HTERT RPE-1 (cell line): ENCODE measurements around the gene NBPF20.
"Not testable (repeated sequence)": the region's sequence is repeated elsewhere in the genome, so short reads cannot be mapped to it uniquely, and the experiment has no call there.

Experiments
- in situ Hi-C: fragments of 300-500 bp; cut with MboI; formaldehyde crosslinking; loops from 4 replicates; pipeline ENCODE4 v1.14.3; 2020; ENCODE audit warnings: low sequenced_read_pairs

NBPF20 gene, protein sequence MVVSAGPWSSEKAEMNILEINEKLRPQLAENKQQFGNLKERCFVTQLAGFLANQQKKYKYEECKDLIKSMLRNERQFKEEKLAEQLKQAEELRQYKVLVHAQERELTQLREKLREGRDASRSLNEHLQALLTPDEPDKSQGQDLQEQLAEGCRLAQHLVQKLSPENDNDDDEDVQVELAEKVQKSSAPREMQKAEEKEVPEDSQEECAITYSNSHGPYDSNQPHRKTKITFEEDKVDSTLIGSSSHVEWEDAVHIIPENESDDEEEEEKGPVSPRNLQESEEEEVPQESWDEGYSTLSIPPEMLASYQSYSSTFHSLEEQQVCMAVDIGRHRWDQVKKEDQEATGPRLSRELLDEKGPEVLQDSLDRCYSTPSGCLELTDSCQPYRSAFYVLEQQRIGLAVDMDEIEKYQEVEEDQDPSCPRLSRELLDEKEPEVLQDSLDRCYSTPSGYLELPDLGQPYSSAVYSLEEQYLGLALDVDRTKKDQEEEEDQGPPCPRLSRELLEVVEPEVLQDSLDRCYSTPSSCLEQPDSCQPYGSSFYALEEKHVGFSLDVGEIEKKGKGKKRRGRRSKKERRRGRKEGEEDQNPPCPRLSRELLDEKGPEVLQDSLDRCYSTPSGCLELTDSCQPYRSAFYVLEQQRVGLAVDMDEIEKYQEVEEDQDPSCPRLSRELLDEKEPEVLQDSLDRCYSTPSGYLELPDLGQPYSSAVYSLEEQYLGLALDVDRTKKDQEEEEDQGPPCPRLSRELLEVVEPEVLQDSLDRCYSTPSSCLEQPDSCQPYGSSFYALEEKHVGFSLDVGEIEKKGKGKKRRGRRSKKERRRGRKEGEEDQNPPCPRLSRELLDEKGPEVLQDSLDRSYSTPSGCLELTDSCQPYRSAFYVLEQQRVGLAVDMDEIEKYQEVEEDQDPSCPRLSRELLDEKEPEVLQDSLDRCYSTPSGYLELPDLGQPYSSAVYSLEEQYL (N-terminal part only)

DNA sequence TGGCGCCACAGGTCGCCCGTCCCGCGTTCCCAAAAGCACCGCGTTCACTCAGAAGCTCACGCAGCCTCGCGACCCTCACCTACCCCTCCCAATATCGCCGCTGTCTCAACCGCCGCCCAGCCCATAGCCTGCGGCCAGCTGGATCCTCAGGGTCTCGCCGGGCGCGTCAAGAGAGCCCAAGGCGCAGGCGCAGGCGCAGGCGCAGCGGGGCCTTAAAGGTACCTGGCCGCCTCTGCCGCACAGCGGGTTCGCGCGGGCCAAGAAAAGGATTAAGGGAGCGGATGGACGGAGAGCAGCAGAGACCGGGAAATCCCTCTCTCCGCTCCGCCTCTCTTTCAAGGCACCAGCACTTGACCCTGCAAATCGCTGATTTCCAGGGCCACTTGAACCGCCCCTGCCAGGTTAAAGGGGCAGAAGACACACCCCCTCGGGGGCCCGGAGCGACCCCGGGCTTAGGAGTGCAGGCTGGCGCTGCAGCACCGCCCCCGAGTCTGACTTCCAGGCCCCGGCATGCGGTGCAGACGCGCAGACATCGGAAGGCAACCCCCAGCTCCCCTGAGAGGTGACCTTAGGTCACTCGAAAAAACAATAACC is at the start of gene NBPF20:
Gene NBPF20, minus strand, starts transcription at position 168 of the 594 bp plus-strand sequence. CDS start 20,331 bp downstream, outside the sequence.
- in situ Hi-C loops, result no loop called here

DNA sequence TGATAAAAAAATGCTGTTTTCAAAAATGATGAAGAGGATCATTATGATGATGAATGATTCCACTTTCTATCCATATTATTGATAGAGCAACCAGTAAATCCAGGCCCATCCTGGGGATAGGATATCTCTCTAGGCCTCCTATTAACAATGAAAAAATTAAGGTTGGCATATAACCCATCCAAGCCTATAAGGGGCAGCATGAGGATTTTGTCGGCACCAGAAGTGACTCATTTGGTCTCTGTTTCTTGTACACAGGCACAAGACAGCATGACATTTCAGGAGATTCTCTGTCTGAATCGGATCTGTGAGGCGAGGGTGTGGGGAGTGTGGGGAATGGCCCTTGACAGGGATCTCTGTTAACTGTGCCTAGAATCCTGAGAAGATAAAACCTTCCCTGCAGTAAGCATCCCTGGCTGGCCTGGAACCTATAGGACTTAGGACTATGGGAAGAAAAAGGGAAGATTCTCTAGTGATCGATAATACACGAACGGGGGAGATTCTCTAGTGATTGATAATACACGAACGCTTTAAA is 49.5 kb upstream of the NBPF20 start:
- in situ Hi-C loops, result not testable (repeated sequence)

DNA sequence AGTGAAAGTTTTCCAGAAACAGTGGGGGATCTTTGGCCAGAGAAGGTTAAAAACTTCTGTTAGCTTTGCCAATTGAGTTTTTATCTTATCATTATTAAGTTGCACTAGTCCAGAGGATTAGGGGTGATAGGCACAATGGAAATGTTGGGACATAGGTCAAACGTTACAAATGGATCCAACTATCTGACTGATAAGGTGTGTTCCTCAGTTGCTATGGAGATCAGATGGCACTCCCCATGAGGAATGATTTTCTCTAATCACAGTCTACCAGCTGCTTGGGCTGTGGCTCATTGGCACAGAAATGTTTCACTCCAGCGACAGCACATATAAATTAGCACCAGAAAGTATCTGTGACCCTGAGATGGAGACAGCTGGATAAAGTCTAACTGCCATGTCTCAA is 47.3 kb upstream of the NBPF20 start:
- in situ Hi-C loops, result not testable (repeated sequence)

DNA sequence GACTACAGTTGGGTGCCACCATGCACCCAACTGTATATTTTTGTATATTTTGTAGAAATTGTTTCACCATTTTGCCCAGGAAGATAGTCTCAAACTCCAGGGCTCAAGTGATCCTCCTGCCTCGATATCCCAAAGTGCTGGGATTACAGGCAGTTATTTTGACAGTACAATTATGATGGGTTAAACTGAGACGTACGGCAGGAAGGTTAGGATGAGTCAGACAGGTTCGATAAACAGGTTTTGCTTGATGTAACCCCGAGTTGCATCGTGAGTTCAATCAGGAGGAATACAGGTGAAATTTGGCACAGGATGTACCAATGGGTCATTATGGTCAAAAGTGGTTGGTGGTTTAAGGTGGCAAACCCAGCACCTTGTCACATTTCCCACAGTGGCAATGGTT is 46.0 kb upstream of the NBPF20 start:
- in situ Hi-C loops, result not testable (repeated sequence)

DNA sequence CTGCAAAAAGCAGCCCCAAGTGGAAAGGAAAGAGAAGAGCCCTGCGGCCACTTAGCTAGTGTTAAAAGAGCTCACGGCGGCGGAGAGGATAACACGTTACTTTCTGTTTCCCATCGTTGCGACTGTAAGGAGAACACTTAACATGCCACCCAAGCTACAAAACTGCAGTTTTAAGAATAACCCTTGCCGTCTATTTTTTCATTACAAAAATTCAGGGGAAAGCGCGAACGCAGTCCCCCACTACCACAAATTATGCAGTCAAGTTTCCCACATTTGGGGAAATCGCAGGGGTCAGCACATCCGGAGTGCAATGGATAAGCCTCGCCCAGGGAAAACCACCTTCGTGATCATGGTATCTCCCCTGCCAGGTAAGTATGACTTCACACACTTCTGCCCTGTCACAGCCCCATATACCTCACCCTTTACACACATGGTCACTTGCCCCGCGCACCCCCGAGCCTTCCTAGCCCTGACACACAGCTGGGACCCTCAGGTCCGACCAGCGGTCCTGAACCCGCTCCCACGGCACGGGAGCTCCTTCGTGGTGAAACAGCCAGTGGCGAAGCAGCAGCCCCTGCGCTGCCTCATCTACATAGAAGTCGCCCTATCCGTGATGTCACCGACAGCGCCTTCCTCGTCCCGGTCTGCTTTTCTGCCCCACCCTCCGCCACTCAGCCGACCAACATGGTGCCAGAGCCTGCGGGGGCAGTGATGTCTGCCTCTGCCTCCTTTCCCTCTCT is 40.2 kb upstream of the NBPF20 start:
- in situ Hi-C loops, result not testable (repeated sequence)

DNA sequence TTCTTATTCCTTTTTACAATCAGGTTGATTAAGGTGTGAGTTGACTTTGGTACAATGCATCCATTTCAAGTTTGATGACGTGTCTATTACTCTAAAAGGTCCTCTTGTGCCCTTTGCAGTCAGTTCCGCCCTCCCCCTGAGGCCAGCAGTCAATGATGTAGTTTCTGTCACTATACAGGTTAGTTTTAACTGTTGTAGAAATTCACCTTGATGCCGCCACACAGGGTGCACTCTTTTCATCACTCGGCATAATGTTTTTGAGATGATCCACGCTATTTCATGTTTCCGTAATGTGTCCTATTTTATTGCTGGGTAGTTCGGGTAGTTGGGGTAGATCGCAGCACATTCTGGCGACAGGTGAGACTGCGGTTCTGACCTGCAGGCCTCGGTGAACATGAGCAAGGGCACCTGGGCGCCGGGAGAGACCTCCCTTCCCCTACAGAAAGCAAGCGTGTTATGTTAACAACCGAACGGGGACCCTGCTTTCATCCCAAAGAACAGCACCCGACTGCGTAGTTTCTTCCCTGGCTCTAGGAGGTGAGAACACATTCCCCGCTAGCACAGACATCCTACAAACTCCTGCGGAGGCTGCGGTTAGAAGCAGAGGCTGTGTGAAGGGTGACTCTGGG is 39.4 kb upstream of the NBPF20 start:
- in situ Hi-C loops, result not testable (repeated sequence)

DNA sequence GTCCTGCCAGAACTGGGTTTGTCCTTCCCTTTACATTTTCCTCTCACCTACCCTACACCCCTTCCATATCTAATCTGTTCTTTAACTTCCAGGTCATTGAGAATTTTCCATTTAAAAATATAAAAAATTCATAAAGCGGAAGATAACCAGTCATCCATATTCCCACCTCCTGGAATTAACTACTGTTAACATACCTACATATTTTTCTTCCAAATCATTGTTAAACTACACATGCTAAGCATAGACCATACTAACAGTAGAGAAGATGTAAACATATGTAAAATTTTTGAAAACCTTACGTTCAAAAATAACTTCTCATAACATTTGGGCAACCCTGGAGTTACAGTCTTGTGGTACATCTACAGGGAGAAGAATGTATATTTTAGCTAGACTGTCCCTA is 38.6 kb upstream of the NBPF20 start:
- in situ Hi-C loops, result not testable (repeated sequence)

DNA sequence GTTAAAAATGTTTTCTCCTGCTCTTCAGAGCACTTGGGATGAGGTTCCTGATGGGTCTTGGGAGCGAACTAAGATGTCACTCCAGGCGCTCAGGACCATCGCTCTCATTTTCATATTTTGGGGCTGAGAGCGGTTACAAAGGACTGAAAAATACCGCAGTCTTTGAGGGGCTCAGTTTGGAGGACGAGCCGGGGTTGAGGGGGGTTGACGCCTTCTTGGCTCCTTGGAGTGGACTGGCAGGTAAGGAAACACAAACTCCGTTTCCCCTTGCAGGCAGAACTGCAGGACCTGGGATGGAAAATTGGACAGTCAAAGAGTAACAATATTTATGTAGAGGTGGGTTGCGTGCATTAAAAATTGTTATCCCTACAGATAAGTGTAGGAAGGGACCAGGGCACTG is 35.3 kb upstream of the NBPF20 start:
- in situ Hi-C loops, result not testable (repeated sequence)

DNA sequence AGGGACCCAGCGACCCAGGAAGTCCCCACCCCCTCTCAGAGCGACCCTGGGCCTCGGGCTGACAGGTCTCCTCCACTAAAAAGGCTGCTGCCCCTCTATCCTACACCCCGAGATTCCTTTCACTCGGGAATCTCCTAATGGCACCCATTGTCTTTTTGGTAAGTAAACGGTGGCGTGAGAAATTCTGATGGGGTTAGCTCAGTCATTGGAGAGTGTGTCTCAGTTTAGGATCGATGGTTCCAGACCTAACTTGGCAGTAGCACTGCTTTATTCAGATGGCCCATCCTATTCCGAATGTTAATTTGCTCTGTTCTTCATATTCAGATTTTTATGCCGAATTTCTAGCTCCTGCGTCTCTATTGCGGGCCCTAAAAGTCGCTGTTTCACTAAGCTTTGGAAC is 34.6 kb upstream of the NBPF20 start:
- in situ Hi-C loops, result not testable (repeated sequence)

DNA sequence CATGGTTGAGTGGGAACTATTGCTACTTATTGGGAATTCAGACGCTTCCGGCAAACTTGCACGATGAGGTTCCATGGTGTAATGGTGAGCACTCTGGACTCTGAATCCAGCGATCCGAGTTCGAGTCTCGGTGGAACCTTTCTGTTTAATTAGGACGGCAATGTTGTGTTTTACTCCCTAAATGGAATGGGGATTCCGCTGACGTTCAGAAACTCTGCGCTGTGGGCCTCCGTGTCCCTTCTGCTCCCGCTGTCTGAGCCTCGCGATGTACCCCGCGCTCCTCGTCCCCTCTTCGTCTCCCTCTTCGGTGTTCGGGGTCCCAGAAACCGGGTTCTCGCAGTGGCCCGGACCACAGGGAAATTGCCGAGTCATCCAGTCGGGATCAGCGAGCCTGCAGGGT is 34.2 kb upstream of the NBPF20 start:
- in situ Hi-C loops, result not testable (repeated sequence)

DNA sequence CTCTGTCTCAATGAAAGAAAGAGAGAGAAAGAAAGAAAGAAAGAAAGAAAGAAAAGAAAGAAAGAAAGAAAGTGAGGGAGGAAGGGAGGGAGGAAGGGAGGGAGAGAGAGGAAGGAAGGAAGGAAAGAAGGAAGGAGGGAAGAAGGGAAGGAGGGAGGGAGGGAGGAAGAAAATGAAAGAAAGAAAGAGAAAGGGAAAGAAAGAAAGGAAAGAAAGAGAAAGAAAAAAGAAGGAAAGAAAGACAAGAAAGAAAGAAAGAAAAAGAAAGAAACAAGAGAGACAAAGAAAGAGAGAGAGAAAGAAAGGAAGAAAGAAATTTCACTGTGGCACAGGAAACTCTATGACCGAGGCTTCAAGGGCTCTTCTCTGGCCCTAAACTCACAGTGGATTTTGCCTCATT is 33.7 kb upstream of the NBPF20 start:
- in situ Hi-C loops, result not testable (repeated sequence)

DNA sequence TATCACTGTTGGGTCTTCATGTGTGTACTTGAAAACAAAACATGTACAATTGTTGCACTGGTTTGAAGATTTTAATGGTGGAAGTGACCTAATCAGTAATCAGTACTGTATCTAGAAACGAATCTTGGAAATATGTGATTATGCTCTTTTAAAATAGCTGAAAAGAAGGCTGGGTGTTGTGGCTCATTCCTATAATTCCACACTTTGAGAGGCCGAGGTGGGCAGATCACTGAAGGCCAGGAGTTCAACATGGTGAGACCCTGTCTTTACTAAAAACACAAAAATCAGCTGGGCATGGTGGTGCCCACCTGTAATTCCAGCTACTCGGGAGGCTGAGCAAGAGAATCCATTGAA is 29.4 kb upstream of the NBPF20 start:
- in situ Hi-C loops, result not testable (repeated sequence)

DNA sequence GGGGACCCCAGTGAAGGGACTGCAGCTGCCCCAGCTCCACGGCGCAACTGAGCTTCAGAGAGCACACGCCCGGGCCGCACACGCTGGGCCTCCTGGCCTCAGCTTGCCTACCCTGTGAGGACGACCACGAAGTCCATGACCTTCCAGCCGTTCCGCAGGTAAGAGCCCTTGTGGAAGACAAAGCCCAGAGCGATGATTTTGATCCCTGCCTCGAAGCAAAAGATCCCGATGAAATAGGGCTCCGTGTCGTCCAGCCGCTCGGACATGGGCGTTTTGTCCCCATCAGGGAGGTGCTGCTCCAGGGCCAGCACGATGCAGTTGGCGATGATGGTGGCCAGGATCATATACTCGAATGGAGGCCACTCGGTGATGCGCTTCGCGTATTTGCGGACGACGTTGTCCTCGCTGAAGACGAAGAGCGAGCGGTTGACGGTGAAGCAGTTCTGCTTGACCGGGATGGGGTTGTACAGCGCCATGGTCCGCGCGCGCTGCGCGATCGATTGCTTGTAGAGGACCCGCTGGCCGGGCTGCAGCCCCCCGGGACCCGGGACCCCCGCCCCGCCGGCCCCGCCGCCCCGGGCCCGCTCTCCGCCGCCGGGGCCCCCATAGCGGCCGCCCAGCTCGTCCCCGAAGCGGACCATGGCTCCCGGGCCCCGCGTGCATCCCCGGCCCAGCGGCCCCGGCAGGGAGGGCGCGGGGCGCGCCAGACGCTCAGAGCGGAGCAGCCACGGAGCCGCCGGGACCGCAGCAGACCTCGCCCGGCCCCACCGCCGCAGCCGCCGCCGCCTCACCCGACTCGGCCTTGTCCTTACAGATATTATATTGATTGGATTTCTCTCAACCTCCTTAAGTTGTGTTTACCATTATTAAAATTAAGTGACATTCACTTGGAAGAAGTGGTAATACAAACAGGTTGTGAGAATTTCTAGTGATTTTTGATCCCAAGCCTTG is 28.7 kb upstream of the NBPF20 start:
- in situ Hi-C loops, result not testable (repeated sequence)

DNA sequence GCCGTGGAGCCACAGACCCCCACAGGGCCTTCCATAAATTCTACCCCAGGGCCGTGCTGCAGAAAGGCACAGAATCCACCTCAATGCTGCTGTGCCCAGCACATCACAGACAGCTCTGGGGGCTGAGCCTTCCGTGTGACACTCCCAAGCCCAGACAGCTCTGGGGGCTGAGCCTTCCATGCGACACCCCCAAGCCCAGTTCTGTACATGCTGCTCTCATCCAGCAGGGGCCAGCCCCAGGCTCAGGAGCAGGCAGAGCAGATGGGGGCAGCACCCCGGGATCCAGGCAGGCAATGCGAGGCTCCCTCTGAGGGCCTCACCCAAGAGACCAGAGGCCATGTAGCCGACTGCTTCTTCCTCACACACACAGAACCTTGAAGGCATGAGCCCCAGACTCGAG is 27.1 kb upstream of the NBPF20 start:
- in situ Hi-C loops, result not testable (repeated sequence)

DNA sequence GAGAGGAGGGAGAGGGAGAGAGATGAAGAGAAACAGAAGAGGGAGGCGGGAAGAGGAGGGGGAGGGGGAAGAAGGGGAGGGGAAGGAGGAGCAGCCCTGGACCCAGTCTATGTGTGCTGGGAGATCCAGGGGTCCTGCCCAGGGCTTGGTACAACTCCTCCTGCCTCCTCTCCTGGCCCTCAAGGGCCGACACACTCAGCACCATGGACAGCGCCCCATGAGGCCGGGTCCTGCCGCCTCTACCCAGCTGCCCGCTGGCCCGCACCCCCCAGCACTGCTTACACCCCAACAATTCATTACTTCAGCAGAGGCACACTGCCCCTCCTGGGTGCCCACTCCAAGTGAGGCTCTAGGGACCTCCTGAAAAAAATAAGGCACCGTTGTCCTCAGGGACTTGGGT is 26.5 kb upstream of the NBPF20 start:
- in situ Hi-C loops, result not testable (repeated sequence)

DNA sequence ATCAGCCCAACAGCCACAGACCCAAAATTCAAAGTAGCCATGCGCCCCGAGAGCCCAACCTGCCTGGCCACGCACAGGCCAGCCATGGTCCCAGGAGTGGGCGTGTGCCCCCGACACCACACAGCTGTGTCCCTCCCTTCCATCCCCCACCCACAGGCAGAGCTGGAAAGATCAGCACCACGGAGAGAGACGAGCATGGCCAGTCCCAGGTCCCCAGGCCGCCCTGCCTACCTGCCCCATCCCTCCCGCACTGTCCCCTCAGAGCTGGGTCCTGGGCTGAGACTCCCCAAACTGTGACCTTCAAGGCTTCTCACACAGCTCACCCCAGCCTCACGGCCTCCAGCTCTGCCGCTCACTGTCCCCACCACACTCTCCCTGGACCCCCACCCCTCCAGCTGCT is 19.8 kb upstream of the NBPF20 start:
- in situ Hi-C loops, result not testable (repeated sequence)

DNA sequence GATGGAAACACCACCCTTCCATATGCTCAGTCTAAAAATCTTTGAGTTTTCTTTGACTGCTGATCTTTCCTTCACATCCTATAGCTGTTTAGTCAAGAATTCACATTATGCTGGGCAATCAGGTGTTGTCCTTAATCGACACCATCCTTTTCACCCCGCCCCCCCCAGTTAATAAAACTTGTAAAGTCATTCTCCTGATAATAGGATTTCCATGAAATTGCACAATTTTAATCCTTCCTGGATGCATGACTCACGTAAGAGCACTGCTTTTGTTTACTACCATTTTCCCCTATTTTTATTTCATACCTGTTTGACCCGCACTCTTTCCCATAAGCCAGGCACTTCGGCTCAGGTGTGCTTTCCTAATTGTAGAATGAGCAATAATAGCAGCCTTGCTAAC is 16.9 kb upstream of the NBPF20 start:
- in situ Hi-C loops, result not testable (repeated sequence)

DNA sequence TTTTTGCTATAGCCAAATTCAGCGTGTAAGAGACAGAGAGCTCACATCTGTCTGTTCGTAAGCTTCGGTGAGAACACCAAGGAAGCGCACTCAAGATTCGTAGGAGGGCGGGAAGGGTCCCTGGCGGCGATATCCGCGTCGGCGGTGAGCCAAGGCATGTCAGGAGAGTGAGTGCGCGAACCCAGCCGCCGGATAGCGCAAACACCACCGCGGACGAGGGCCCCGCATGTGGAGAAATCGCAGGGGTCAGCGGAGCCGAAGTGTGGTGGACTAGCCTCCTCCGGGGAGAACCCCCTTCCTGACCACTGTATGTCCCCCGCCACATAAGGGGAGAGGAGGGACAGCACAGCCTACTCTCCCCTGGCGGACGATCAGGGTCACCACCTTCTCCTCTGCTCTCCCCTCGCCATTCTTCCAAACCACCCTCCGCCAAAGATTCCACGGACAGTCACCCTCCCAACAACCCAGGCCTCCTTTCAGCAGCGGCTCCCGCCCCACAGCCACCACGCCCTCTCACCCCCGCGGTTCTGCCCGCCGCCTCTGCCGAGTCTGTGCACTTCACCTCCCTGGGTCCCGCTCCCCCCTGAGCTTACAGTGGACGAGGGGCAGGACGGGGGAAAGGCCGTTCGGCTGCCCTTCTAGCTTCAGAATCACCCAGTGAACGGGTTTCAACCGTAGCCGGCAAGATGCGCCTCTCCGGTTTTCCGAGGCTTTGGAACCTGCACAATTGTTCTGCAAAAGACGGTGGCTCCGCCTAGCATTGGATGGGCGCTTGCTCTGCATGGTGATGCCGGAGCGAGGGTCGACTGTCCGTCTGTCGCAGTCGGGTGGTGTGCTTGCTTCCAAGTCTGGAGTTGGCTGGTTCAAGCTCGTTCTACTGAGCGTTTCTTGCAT is 6.2 kb upstream of the NBPF20 start:
- in situ Hi-C loops, result not testable (repeated sequence)
